Keratinocyte (primary cell): ENCODE results near the gene ADAMTS2.

ENCODE experiments used
- EZH2 ChIP-seq: IDR thresholded peaks from one replicate; pipeline ENCODE4 v1.6.1; 2012; ENCODE audit warnings: inconsistent platforms, mild to moderate bottlenecking, low read length, moderate library complexity
- TF ChIP-seq, protein P1 (sequence below), 3 experiments: IDR thresholded peaks in 1 of 3; conservative IDR thresholded peaks in 1 of 3; optimal IDR thresholded peaks in 1 of 3; 2 replicates in 2 of 3; 3 replicates in 1 of 3; pipeline versions ENCODE3 to v1.5.1; 2011; ENCODE audit warnings: low read length in 3 of 3, mild to moderate bottlenecking in 3 of 3, moderate library complexity in 2 of 3, control low read depth in 1 of 3, inconsistent platforms in 1 of 3; ENCODE audit not compliant: insufficient read depth in 2 of 3; ENCODE audit errors: extremely low read depth in 1 of 3

DNA sequence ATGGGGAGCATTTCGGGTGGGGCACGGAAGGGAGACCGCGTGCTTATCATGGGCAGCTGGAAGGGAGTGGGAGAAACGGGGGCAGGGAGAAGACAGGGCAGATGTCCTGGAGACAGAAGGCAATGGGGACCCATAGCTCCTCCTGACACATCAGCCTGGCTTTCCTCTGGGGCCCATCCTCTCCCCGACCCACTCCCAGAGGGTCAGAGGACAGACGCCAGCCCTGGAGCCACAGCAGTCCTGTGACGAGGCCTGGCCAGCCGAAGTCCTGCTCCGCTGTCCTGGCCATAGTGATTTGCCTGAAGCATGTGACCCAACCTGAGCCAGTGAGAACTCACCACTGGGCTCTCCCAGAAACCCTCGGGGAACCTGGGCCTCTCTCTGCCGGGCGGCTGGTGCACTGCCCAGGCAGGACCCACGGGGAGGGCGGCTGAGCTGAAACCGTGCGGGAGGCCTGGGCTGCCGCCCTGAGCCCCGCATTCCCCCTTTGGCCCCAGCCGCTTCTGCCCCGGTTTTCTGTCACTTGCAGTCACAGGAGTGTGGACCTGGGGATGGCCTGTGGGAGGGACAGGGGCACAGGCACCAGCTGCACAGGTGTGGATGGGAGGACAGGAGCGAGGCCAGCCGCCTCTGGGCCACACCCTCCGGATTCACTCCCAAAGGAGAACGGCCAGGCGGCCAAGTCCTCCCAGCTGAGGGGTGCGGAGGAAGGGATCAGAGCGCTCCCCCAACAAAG lies 19.8 kb downstream of the ADAMTS2 start:
- TF ChIP-seq, protein P1, sequence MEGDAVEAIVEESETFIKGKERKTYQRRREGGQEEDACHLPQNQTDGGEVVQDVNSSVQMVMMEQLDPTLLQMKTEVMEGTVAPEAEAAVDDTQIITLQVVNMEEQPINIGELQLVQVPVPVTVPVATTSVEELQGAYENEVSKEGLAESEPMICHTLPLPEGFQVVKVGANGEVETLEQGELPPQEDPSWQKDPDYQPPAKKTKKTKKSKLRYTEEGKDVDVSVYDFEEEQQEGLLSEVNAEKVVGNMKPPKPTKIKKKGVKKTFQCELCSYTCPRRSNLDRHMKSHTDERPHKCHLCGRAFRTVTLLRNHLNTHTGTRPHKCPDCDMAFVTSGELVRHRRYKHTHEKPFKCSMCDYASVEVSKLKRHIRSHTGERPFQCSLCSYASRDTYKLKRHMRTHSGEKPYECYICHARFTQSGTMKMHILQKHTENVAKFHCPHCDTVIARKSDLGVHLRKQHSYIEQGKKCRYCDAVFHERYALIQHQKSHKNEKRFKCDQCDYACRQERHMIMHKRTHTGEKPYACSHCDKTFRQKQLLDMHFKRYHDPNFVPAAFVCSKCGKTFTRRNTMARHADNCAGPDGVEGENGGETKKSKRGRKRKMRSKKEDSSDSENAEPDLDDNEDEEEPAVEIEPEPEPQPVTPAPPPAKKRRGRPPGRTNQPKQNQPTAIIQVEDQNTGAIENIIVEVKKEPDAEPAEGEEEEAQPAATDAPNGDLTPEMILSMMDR (optimal IDR thresholded peaks at IDR 0.05 in 1 of 3, IDR thresholded peaks at IDR 0.05 in 1 of 3, conservative IDR thresholded peaks at IDR 0.05 in 1 of 3; ENCODE audit: extremely low read depth in 1 of 3, insufficient read depth in 2 of 3, low read length in 3 of 3) = no peak
- TF ChIP-seq EZH2 = no peak
